COLO829 (cell line): ENCODE results near the gene PANK2.
"Not testable (repeated sequence)": the region's sequence is repeated elsewhere in the genome, so short reads cannot be mapped to it uniquely, and the experiment has no call there.

Source experiments
- DNase-seq: peaks from one replicate; pipeline ENCODE4 v3.0.0; 2012; ENCODE audit warnings: low spot score

PANK2 gene

DNA sequence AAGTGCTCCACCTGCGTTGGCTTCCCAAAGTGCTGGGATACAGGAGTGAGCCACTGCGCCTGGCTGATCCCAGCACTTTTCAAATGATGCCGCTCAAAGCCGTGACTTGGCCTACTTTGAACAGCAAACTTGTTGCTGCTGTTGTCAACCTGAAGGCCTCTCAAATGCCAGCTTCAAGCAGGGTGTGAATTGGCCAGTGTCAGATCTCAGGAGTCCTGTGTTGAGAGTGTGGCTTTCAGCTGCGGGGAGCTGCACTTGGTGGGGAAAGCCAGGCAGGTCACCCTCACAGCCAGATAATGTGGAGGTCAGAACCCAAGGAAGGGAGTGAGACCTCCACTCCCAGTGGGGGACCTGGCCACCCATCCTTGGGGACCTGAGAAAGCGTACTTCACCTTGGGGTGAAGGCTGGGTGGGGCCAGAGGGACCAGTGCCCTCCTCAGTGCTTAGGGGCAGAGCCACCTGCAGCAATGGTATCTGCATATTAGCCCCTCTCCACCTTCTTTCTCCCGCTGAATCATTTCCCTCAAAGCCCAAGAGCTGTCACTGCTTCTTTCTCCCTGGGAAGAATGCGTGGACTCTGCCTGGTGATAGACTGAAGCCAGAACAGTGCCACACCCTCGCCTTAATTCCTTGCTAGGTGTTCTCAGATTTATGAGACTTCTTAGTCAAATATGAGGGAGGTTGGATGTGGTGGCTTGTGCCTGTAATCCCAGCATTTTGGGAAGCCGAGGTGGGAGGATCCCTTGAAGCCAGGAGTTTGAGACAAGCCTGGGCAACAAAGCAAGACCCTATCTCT, 19.1 kb upstream of the PANK2 start:
- DNase-seq, result no peak

- DNase-seq, result no peak
Observed at GRCh38 chr20:3871550-3872265, 17.5 kb upstream of the PANK2 start.

GRCh38 chr20:3873507-3873906, 15.7 kb upstream of the PANK2 start:
- DNase-seq, result no peak

DNA sequence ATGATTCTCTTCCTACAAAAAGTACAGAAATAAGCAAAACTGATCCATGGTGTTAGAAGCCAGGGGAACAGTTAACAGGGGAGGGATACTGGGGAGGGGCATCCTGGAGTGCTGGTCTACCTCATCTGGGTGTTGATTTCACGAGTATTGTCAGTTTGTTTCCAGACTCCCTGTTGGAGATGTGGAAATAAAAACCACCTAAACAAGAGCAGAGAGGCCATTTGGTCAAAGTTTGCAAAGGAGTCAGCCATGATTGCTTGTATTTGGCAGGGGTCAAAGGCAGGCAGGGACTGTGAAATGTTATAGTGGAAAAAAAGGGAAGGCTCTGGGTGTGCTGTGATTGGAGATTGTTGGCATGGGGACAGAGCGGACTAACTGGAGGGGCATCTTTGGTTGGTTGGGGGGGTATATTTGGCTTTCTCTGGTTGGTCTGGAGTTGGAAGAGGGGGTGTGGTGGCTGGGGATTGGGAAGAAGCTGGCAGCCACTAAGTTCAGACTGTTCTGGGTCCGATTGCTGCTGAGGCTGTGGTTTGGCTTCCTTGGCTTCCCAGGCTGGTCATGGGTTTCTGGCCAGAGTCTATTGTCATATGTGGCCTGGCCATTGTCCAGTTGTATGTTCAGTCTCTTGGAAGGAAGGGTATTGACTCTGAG, 14.9 kb upstream of the PANK2 start:
- DNase-seq, result no peak

DNA sequence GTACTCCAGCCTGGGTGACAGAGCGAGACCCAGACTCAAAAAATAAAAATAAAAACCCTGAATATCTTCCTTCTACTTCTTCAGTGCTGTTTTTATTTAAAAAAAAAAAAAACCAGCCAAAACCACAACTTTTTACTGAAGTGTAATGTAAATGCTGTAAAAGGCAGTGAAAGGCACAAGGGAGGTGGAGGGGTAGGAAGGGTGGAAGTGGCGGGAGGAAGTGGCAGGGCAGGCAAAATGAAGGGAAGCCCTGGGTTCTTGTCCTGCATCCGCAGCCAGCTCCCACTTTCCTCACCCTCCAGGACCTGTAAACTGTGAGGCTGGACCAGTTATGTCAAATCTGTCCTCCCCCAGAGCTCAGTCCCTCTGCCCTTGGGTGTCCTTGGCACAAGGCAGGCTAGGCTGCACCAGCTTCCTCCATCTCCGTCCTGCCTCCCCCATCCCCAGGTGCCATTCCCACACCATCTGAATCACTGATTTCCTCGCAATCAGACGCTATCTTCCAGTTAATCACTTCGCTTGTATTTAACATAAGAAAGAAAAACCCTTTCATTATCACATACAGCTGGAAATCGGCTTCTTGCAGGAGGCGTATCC, 13.7 kb upstream of the PANK2 start:
- DNase-seq, result no peak

GRCh38 chr20:3876000-3876399, 13.2 kb upstream of the PANK2 start:
- DNase-seq, result no peak

DNA sequence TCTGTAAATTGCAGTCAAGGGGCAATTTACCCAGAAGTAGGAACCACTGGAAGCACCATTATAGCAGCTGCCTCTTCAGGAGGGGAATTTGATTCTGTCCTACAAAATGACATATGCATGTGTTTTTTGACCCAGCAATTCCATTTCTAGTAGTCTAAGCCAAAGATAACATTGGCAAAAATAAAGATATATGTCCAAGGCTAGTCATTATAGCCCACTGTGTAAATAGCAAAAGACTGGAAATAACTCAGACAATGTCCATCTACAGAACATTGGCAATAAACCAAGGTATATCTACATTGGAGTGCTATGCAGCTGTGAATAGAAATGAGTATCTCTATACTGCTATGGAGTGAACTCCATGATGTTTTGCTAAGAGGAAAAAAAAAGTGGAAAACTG, 12.5 kb upstream of the PANK2 start:
- no peak for DNase-seq

- DNase-seq, result not testable (repeated sequence)
Observed at GRCh38 chr20:3878921-3879274, 10.3 kb upstream of the PANK2 start.

DNA sequence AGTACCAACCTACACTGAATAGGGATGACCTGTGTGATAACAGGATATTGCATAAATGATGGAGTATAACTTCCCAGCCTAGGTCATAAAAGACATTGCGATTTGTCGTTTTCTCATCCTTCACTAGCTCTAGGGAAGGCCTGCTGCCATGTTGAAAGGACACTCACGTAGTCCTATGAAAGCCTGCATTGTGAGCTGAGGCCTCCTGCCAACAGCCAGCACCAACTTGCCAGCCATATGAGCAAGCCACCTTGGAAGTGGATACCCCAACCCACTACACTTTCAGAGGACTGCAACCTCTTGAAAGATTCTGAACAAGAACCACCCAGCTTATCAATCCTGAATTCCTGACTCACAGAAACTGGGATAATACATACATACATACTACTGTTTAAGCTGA, 3.5 kb upstream of the PANK2 start:
- no peak for DNase-seq

DNA sequence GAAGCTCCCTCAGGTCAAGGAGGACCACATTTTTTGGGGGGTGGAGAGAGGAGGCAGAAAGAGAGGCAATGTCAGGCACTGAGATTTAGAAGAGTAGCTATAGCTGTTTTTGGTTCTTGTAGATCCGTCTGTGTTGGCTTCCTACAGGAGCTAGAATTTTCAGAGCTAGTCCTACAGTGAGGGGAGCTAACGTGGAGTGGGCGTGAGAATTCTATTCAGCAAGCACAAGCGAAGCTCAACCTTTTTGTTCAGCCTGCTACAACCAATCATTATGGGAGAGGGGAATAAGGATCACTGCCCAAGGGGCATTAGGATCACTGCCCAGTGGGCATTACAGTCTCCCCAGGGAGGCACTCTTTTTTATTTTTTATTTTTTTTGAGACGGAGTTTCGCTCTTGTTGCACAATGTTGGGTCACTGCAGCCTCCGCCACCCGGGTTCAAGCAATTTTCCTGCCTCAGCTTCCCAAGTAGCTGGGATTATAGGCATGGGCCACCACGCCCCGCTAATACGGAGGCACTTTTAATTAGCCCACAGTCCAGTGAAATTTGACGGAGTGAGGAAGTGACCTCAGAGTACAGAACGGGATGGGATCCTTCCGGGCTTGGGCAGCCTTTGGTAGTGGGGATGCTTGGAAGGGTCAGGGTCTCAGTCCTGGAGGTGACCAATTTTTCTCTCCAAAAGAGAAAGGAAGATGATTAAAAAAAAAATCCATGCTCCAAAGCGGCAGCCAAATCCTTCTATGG, 1.1 kb upstream of the PANK2 start:
- DNase-seq, result peak; percentile 45

GRCh38 chr20:3889489-3890397, 556 bp downstream of the PANK2 start:
- DNase-seq, result peak; percentile 39

- DNase-seq, result peak; percentile 82
Observed at GRCh38 chr20:3890398-3890751, 1.2 kb downstream of the PANK2 start.

GRCh38 chr20:3890999-3891929, 2.1 kb downstream of the PANK2 start:
- no peak for DNase-seq

- no peak for DNase-seq
Observed at GRCh38 chr20:3894796-3895195, 5.6 kb downstream of the PANK2 start.

DNA sequence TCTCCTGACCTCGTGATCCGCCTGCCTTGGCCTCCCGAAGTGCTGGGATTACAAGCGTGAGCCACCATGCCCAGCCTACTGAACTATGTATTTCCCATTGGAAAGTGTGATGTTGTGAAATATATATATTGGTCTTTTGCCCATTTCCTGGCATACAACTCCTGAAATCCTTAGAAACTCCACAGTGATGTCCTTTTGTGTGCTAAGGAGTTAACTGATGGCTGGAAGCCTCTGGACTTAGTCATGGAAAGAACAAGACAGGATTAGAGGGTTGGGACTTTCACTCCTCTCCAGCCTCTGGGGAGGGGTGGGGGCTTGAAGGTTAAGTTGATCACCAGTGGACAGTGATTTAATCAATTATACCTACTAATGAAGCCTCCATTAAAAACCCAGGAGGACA, 7.1 kb downstream of the PANK2 start:
- no peak for DNase-seq

DNA sequence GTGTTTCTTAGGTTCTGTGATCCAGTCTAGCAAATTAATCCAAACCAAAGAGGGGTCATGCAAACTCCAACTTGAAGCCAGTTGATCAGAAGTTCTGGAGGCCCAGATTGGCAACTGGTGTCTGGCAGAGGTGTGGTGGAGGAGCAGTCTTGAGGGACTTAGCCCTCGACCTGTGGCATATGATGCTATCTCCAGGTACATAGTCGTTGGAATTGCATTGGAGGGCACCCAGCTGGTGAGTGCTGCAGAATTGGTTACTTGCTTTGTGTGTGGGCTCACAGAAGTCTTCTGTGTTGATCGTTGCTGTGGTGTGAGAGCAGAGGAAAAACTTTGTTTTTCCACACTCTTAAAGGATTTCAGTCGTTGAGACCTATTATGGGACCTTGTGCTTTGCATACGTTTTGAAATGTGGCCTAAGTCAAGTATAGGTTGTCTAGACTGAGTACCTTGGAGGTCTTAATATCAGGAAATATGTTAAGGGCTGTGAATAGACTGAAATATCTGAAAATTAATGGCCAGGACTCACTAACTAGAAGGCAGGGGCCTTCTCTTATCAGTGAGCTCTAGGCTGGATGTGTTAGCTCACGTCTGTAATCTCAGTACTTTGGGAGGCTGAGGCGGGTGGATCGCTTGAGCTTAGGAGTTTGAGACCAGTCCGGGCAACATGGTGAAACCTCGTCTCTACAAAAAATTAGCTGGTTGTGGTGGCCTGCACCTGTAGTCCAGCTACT, 7.8 kb downstream of the PANK2 start:
- no peak for DNase-seq

- not testable (repeated sequence) for DNase-seq
Observed at GRCh38 chr20:3898181-3898580, 9.0 kb downstream of the PANK2 start.

- no peak for DNase-seq
Observed at GRCh38 chr20:3898639-3899038, 9.5 kb downstream of the PANK2 start.

DNA sequence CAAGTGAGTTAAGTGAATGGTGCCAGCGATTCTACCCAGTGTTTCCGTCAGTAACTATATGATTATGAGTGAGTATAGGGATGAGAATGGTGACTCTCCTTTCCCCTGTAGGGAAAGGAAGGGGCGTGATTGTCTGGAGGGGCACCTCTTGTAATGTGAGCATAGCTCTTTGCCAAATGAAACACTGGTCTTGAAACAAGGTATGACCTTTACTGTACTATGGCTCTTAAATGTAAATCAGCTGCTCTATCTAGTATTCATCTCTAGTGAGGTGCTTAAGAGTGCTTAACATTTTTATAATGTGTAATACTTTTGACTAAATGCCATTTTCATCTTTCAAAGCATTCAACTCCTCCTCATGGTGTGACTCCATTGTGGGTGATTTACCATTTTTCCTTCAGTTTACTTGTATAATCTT, 11.0 kb downstream of the PANK2 start:
- DNase-seq, result no peak
